D721Med (cell line): ENCODE measurements around the gene SSTR5.

Experiments
- DNase-seq: peaks from one replicate; pipeline ENCODE4 v3.0.0; 2011; ENCODE audit warnings: low spot score; ENCODE audit not compliant: insufficient read length
- FAIRE-seq: peaks from 2 replicates; lab custom pipeline; 2011; peaks lifted over from hg19 to GRCh38; lab: Jason Lieb, UNC
- TF ChIP-seq, protein P1 (sequence below): IDR thresholded peaks from 2 replicates; pipeline ENCODE4 v1.5.1; 2012; ENCODE audit warnings: mild to moderate bottlenecking, control low read depth; ENCODE audit not compliant: insufficient read depth; ENCODE audit errors: missing control alignments

Gene SSTR5

DNA sequence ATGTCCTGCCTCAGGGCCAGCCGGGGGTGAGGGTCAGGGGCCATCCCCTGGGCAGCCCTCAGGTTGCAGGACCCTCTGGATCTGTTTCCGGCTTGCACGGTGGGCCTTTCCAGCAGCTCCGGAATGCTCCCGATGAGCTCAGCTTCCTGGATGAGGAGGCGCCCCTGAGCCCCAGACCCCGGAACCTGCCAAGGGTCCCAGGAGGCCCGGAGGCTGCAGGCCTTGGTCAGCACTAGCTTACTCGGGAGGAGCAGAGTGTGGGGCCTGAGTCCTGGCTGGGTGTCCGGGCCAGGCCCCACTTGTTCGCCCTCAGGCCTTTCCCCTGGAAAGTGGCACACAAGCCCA, 31.1 kb downstream of the SSTR5 start:
- TF ChIP-seq, protein P1, sequence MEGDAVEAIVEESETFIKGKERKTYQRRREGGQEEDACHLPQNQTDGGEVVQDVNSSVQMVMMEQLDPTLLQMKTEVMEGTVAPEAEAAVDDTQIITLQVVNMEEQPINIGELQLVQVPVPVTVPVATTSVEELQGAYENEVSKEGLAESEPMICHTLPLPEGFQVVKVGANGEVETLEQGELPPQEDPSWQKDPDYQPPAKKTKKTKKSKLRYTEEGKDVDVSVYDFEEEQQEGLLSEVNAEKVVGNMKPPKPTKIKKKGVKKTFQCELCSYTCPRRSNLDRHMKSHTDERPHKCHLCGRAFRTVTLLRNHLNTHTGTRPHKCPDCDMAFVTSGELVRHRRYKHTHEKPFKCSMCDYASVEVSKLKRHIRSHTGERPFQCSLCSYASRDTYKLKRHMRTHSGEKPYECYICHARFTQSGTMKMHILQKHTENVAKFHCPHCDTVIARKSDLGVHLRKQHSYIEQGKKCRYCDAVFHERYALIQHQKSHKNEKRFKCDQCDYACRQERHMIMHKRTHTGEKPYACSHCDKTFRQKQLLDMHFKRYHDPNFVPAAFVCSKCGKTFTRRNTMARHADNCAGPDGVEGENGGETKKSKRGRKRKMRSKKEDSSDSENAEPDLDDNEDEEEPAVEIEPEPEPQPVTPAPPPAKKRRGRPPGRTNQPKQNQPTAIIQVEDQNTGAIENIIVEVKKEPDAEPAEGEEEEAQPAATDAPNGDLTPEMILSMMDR = no peak
- DNase-seq (no peak), FAIRE-seq (no peak)

DNA sequence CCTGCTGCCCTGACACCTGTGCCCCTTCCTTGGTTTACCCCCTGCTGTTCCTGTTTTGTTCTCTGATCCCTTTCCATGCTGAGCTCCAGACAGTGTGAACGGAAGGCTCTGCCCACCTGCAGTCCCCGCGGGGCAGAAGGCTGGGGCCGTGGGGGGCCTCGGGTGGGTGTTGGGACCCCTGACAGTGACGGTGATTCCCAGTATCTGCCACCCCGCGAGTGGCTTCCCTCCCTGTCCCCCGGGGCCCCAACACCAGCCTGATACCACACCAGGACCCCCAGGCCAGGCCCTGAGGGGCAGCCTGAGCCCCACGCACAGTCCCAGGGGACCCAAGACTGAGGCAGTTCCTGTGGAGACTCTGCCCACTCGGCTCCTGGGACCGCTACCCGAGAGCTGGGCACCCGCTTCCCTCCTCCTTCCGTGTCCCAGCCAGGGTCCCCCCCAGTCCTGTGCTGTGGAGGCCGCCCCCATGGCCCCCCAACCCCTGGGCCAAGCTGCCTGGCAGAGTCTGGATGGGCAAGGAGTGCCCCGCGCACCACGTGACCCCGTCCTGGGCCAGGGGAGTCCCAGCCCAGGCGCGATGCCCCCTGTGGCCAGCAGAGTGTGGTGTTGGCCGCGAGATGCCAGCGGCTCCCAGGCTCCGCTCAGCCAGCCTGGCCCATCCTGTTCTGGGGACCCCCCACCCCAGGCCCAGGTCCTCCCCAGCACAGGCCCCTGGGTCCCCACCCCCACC, 33.5 kb downstream of the SSTR5 start:
- peak; percentile 98 for DNase-seq
- FAIRE-seq = no peak
- TF ChIP-seq, protein P1 = peak; percentile 83

GRCh38 chr16:1106659-1107058, 34.1 kb downstream of the SSTR5 start:
- FAIRE-seq (no peak), DNase-seq (no peak)
- TF ChIP-seq, protein P1 = no peak

- TF ChIP-seq, protein P1 = no peak
- FAIRE-seq = no peak
- no peak for DNase-seq
Measured at GRCh38 chr16:1107141-1107540, 34.6 kb downstream of the SSTR5 start.

GRCh38 chr16:1107731-1108130, 35.2 kb downstream of the SSTR5 start:
- DNase-seq (no peak), FAIRE-seq (no peak)
- TF ChIP-seq, protein P1 = no peak

DNA sequence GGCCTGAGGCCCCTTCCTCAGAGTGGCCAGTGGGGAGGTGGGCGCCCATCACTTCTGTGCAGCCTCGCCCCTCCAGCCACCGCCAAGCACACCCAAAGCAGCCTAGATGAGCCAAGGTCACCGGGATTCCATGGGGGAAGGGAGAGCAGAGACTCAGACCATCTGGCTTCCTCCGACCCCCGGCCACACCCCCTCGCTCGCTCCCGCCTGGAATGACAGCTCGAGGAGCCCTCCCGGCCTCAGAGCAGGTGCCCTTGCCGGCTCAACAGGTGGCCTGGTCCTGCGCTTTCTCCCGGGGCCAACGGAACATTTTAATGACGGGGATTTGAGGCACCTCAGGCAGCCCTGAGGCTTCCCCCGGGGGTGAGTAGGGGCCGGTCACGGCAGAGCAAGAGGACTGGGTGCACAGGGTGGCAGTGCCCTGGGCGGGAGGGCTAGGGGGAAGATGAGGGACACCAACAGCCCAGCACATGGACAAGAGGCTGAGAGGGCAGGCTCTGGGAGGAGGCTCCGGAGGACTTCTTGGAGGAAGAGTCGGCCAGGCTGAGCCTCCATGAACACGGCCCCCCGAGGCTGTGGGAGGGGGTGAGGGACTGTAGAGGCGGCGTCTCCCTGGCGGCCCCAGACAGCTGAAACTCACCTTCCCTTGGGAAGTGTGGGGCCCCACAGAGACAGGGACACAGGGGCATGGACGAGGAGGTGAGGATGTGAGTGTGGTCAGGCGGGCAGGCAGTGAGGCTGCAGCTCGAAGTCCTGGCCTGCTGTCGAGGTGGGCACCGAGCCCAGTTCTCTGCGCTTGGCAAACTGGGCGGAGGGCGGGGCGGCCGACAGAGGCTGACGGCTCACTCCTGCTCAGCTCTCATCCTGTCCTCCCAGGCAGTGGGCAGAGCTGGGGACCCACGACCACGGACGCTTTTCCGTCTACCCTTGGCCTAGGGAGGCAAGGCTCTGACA, 36.0 kb downstream of the SSTR5 start:
- FAIRE-seq = no peak
- TF ChIP-seq, protein P1 = no peak
- DNase-seq = no peak
